Endothelial cell of umbilical vein (primary cell): Measurements from ENCODE around the gene GTF3C1. TPM values are rescaled to one million over a fixed set of nuclear protein-coding genes. Genes with fewer than 3 reads are reported as not detected.

ENCODE experiments used
- BruUV-seq: library from RNA; stranded (reverse); fragments of 400-500 nt; replicated peaks from 2 replicates; lab custom pipeline; 2021; lab: Mats Ljungman, UMichigan
- CTCF ChIA-PET: fragments of 300-600, 350-600 bp; sonication (Branson Sonifier 250); formaldehyde crosslinking; loops from one replicate; lab custom pipeline; 2021; ENCODE audit warnings: antibody characterized with exemption, inconsistent platforms; lab: Charles Lee
- POLR2A ChIA-PET: fragments of 300-600, 350-600 bp; sonication (Branson Sonifier 250); formaldehyde crosslinking; loops from one replicate; lab custom pipeline; 2021; ENCODE audit warnings: antibody characterized with exemption, inconsistent platforms; lab: Charles Lee
- DNase-seq: peaks from one replicate; pipeline ENCODE4 v3.0.0-alpha.2; 2011; ENCODE audit warnings: low read depth, low spot score
- FAIRE-seq: peaks from 2 replicates; lab custom pipeline; 2011; peaks lifted over from hg19 to GRCh38; lab: Jason Lieb, UNC
- H2AFZ ChIP-seq: 2 replicates; pipeline ENCODE4 v1.6.0; 2012; ENCODE audit warnings: low read depth, low read length, control low read depth, inconsistent platforms
- H3K27ac ChIP-seq: 2 replicates; pipeline ENCODE4 v1.5.1; 2011; ENCODE audit warnings: low read depth, mild to moderate bottlenecking, control low read depth, low read length, moderate library complexity; ENCODE audit not compliant: insufficient read depth
- H3K27me3 ChIP-seq, 2 experiments: 2 replicates each; pipeline versions ENCODE4 v1.6.0 to v1.6.1; 2011; ENCODE audit warnings: low read length in 2 of 2, mixed read lengths in 1 of 2; ENCODE audit not compliant: control insufficient read depth in 2 of 2, insufficient read depth in 2 of 2
- H3K36me3 ChIP-seq, 2 experiments: 2 replicates in 1 of 2; 3 replicates in 1 of 2; pipeline ENCODE4 v1.5.1; 2011; ENCODE audit warnings: low read length in 2 of 2, mild to moderate bottlenecking in 1 of 2, moderate library complexity in 1 of 2; ENCODE audit not compliant: control insufficient read depth in 2 of 2, insufficient read depth in 2 of 2; ENCODE audit errors: extremely low read depth in 1 of 2
- H3K4me1 ChIP-seq: 3 replicates; pipeline ENCODE4 v1.5.1; 2011; ENCODE audit warnings: mild to moderate bottlenecking, low read length; ENCODE audit not compliant: control insufficient read depth, insufficient read depth; ENCODE audit errors: extremely low read depth
- H3K4me2 ChIP-seq: 2 replicates; pipeline ENCODE4 v1.6.1; 2011; ENCODE audit warnings: low read length, control low read depth, mixed read lengths; ENCODE audit not compliant: insufficient read depth
- H3K4me3 ChIP-seq, 3 experiments: fragments of 200-600 bp in 1 of 3; sonication (generic), shearing (Covaris generic) in 1 of 3; replicated peaks in 1 of 3; 2 replicates each; pipeline ENCODE4 v1.5.1; 2011 to 2016; ENCODE audit warnings: control low read depth in 3 of 3, low read length in 3 of 3, mild to moderate bottlenecking in 2 of 3, inconsistent platforms in 1 of 3, low read depth in 1 of 3, moderate library complexity in 1 of 3; ENCODE audit not compliant: insufficient read depth in 1 of 3
- H3K79me2 ChIP-seq: 2 replicates; pipeline ENCODE4 v1.6.0; 2012; ENCODE audit warnings: low read length, inconsistent platforms; ENCODE audit not compliant: control insufficient read depth, insufficient read depth
- H3K9ac ChIP-seq: replicated peaks from 2 replicates; pipeline ENCODE3; 2011; ENCODE audit warnings: low read length, control low read depth; ENCODE audit not compliant: insufficient read depth; ENCODE audit errors: extremely low read depth
- H3K9me1 ChIP-seq: replicated peaks from 3 replicates; pipeline ENCODE4 v1.6.0; 2011; ENCODE audit warnings: mild to moderate bottlenecking, low read length; ENCODE audit not compliant: control insufficient read depth, insufficient read depth; ENCODE audit errors: extremely low read depth
- H3K9me3 ChIP-seq: replicated peaks from 2 replicates; pipeline ENCODE4 v1.5.1; 2012; ENCODE audit warnings: low read length, inconsistent platforms; ENCODE audit not compliant: control insufficient read depth, insufficient read depth
- H4K20me1 ChIP-seq: replicated peaks from 2 replicates; pipeline ENCODE3; 2011; ENCODE audit warnings: mild to moderate bottlenecking, low read length; ENCODE audit not compliant: control insufficient read depth, insufficient read depth; ENCODE audit errors: extremely low read depth
- CTCF ChIP-seq, 2 donors: IDR thresholded peaks; 1 replicate in 1 of 2; 2 replicates in 1 of 2; pipeline ENCODE4 v1.5.1; 2011; ENCODE audit warnings: low read length in 2 of 2, mild to moderate bottlenecking in 2 of 2, moderate library complexity in 2 of 2, control low read depth in 1 of 2, inconsistent platforms in 1 of 2, low read depth in 1 of 2; ENCODE audit not compliant: insufficient read depth in 1 of 2; ENCODE audit errors: extremely low read depth in 1 of 2
- EZH2 ChIP-seq: IDR thresholded peaks from 2 replicates; pipeline ENCODE4 v1.6.1; 2012; ENCODE audit warnings: borderline replicate concordance, low read depth, mild to moderate bottlenecking, moderate library complexity, low read length, inconsistent platforms; ENCODE audit not compliant: severe bottlenecking
- FOS ChIP-seq: IDR thresholded peaks from 2 replicates; pipeline ENCODE4 v1.6.1; 2011; ENCODE audit warnings: mild to moderate bottlenecking, low read length, moderate library complexity, borderline replicate concordance; ENCODE audit not compliant: insufficient read depth
- GATA2 ChIP-seq: IDR thresholded peaks from 2 replicates; pipeline ENCODE4 v1.7.0; 2011; ENCODE audit warnings: low read depth, mild to moderate bottlenecking, moderate library complexity, mixed read lengths, low read length; ENCODE audit not compliant: insufficient read length, insufficient read depth
- JUN ChIP-seq: IDR thresholded peaks from 2 replicates; pipeline ENCODE4 v1.6.1; 2011; ENCODE audit warnings: borderline replicate concordance, low read depth; ENCODE audit not compliant: insufficient read length, insufficient read depth
- MYC ChIP-seq: IDR thresholded peaks from one replicate; pipeline ENCODE4 v1.6.1; 2011; ENCODE audit warnings: mild to moderate bottlenecking, low read depth, low read length
- POLR2A ChIP-seq: IDR thresholded peaks from 2 replicates; pipeline ENCODE4 v1.6.1; 2012; ENCODE audit warnings: low read depth, mild to moderate bottlenecking, control low read depth, low read length
- POLR2AphosphoS5 ChIP-seq: IDR thresholded peaks from 2 replicates; pipeline ENCODE4 v1.6.1; 2012; ENCODE audit warnings: low read depth, mild to moderate bottlenecking, control low read depth, low read length, moderate library complexity; ENCODE audit not compliant: insufficient read depth
- dilution Hi-C: fragments of 300-500 bp; cut with MboI; formaldehyde crosslinking; loops from one replicate; pipeline ENCODE4 v1.15.0; 2019; ENCODE audit warnings: low sequenced_read_pairs; ENCODE audit not compliant: extremely low pct_ligation_motif_present
- intact Hi-C: fragments of 100-400 bp; cut with micrococcal nuclease; formaldehyde crosslinking; loops from one replicate; pipeline ENCODE4 v1.10.0; 2022
- polyA plus RNA-seq, 4 experiments: library from polyadenylated mRNA; depleted of rRNA in 3 of 4; stranded (reverse) in 3 of 4; unstranded in 1 of 4; fragments of >200 nt; gene quantifications; 2 replicates each; pipeline versions ENCODE4 v1.2.1 to v1.2.3, GENCODE V29; 2011 to 2012; ENCODE audit warnings: missing spikeins in 1 of 4
- total RNA-seq: library from RNA; stranded (reverse); gene quantifications from 2 replicates; pipeline ENCODE4 v1.2.3, GENCODE V29; 2021
- TF ChIP-seq, protein P1 (sequence below): IDR thresholded peaks from 2 replicates; pipeline ENCODE4 v1.6.1; 2011; ENCODE audit not compliant: insufficient read depth, insufficient read length

Gene GTF3C1
- total and polyA plus RNA-seq, 2 donors (not counting 3 experiments of a cell fraction or from before 2014, with no cell fraction given): 58.1 to 86.1 TPM

GRCh38 chr16:27498031-27498825 is 51.5 kb downstream of the GTF3C1 start:
- H4K20me1 ChIP-seq: no peaks in the 10 kb centered on the region
- H3K27ac ChIP-seq: no peak overlapping the region
- no peak overlapping the region for H3K4me2 ChIP-seq
- dilution Hi-C loops: no loop called here
- ChIA-PET CTCF (interaction anchor here (1.4 kb wide), 1 partner anchor 16 kb away, joined by 3 read pairs; no protein-coding TSS in a partner anchor), POLR2A (no interaction called here)
- FAIRE-seq: no peak
- H2AFZ ChIP-seq: no peak overlapping the region
- intact Hi-C loops: no loop called here
- H3K4me1 ChIP-seq: no peaks in the 10 kb centered on the region
- DNase-seq: no peak
- no peaks in the 10 kb centered on the region for H3K9me3 ChIP-seq
- peaks cover 38 to 66% of the 10 kb centered on the region in 2 experiments for H3K36me3 ChIP-seq
- H3K79me2 ChIP-seq: no peaks in the 10 kb centered on the region
- H3K4me3 ChIP-seq: no peak overlapping the region
- no peaks in the 10 kb centered on the region for H3K27me3 ChIP-seq
- no peak overlapping the region for H3K9ac ChIP-seq
- BruUV-seq: no TSS peak
- H3K9me1 ChIP-seq: no peaks in the 10 kb centered on the region
- no peak for TF ChIP-seq JUN
- no peak for TF ChIP-seq EZH2
- no peak for TF ChIP-seq FOS
- TF ChIP-seq, protein P1, sequence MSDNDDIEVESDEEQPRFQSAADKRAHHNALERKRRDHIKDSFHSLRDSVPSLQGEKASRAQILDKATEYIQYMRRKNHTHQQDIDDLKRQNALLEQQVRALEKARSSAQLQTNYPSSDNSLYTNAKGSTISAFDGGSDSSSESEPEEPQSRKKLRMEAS: no peak
- no peak for TF ChIP-seq POLR2A
- no peak for TF ChIP-seq MYC
- TF ChIP-seq CTCF (IDR thresholded peaks at IDR 0.05; ENCODE audit: extremely low read depth in 1 of 2, insufficient read depth in 1 of 2, low read depth in 1 of 2, low read length in 2 of 2): no peak
- no peak for TF ChIP-seq POLR2AphosphoS5
- TF ChIP-seq GATA2: no peak
